Measurements from ENCODE around the gene CD163. TPM values are rescaled to one million over a fixed set of nuclear protein-coding genes. Genes with fewer than 3 reads are reported as not detected.

Gene CD163
- total RNA-seq, 1 donor from 2014 or later: not detected

GRCh38 chr12:7434670-7435069 is 68.9 kb downstream of the CD163 start:
- Mint-ChIP-seq H3K4me1 (no peaks in the 10 kb centered on the region), H3K4me3 (no peak overlapping the region)

GRCh38 chr12:7433276-7433822 is 70.2 kb downstream of the CD163 start:
- Histone ChIP-seq H2AFZ (replicated peaks) (no peak overlapping the region), H3K79me2 (ENCODE audit: low read depth) (no peaks in the 10 kb centered on the region), H3K9me3 (ENCODE audit: low read depth) (no peaks in the 10 kb centered on the region), H3K4me1 (no peaks in the 10 kb centered on the region), H3K27ac (no peak overlapping the region), H3K36me3 (no peaks in the 10 kb centered on the region), H3K27me3 (no peaks in the 10 kb centered on the region), H3K9ac (no peak overlapping the region), H4K20me1 (ENCODE audit: low read depth) (no peaks in the 10 kb centered on the region), H3K4me3 (no peak overlapping the region), H3F3A (ENCODE audit: low read depth) (no peaks in the 10 kb centered on the region), H3K4me2 (no peak overlapping the region)
- Mint-ChIP-seq H3K27ac (no peak overlapping the region), H3K27me3 (ENCODE audit: insufficient read depth, low read depth) (no peaks in the 10 kb centered on the region), H3K4me1 (no peaks in the 10 kb centered on the region), H3K4me3 (no peak overlapping the region), H3K36me3 (no peaks in the 10 kb centered on the region), H3K9me3 (no peaks in the 10 kb centered on the region)
- DNase-seq (ENCODE audit: low spot score): no peak
- no peak for TF ChIP-seq EZH2 (IDR thresholded peaks at IDR 0.05)
- TF ChIP-seq CTCF (IDR thresholded peaks at IDR 0.05): no peak
- no peak for TF ChIP-seq EZH2phosphoT487 (IDR thresholded peaks at IDR 0.05)

More at GRCh38 chr12:7434670-7435069, 68.9 kb downstream of the CD163 start:
- Histone ChIP-seq H2AFZ (replicated peaks) (no peak overlapping the region), H3F3A (ENCODE audit: low read depth) (peaks cover 5% of the 10 kb centered on the region), H3K79me2 (ENCODE audit: low read depth) (no peaks in the 10 kb centered on the region), H3K27me3 (no peaks in the 10 kb centered on the region), H3K36me3 (no peaks in the 10 kb centered on the region), H3K9me3 (ENCODE audit: low read depth) (no peaks in the 10 kb centered on the region), H4K20me1 (ENCODE audit: low read depth) (no peaks in the 10 kb centered on the region), H3K4me2 (no peak overlapping the region), H3K4me3 (no peak overlapping the region), H3K27ac (no peak overlapping the region), H3K9ac (no peak overlapping the region), H3K4me1 (no peaks in the 10 kb centered on the region)
- Mint-ChIP-seq H3K9me3 (peaks cover 3% of the 10 kb centered on the region), H3K27ac (no peak overlapping the region), H3K36me3 (no peaks in the 10 kb centered on the region), H3K27me3 (ENCODE audit: insufficient read depth, low read depth) (peaks cover 2% of the 10 kb centered on the region)
- TF ChIP-seq EZH2 (IDR thresholded peaks at IDR 0.05) (no peak), EZH2phosphoT487 (IDR thresholded peaks at IDR 0.05) (no peak), CTCF (IDR thresholded peaks at IDR 0.05) (no peak)
- DNase-seq (ENCODE audit: low spot score): no peak

DNA sequence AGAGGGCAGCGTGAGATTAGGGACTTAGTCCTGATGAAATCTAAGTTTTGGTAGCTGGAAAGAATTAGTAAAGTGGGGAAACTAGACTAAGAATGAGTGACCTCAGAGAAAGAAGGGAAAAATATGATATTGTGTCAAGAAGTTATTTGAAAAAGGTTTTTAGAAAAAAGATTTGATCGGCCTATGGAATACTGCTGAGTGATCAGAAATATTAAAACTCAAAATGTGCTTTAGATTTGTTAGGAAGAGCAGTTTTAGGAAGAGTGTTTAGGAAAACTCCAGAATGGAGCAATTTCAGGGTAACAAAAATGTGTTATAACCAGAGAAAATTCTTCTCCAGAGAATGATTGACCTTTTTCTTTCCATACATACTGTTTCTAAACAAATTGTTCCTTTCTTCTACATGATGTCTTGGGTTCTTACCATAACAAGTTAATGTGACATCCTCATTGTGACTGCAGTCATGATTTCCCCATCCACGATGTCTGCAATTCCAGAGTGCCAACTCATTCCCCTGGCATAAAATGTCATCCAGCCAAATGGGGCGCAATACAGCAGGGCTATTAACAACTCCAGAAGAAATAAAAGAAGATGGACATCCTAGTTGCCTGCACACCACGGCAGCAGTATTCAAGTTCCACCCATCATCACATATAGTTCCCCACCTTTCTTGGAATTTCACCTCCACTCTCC is 71.4 kb downstream of the CD163 start:
- H2AFZ ChIP-seq (replicated peaks): no peak overlapping the region
- H3K4me2 ChIP-seq: no peak overlapping the region
- Mint-ChIP-seq H3K36me3 (no peaks in the 10 kb centered on the region), H3K9me3 (no peaks in the 10 kb centered on the region), H3K4me3 (no peak overlapping the region), H3K27me3 (ENCODE audit: insufficient read depth, low read depth) (no peaks in the 10 kb centered on the region), H3K27ac (no peak overlapping the region), H3K4me1 (no peaks in the 10 kb centered on the region)
- TF ChIP-seq CTCF (IDR thresholded peaks at IDR 0.05): no peak
- no peak for DNase-seq (ENCODE audit: low spot score)
- H3K9me3 ChIP-seq (ENCODE audit: low read depth): no peaks in the 10 kb centered on the region
- H3K4me3 ChIP-seq: no peak overlapping the region
- no peaks in the 10 kb centered on the region for H3K36me3 ChIP-seq
- H4K20me1 ChIP-seq (ENCODE audit: low read depth): no peaks in the 10 kb centered on the region
- no peaks in the 10 kb centered on the region for H3K27me3 ChIP-seq
- H3F3A ChIP-seq (ENCODE audit: low read depth): no peaks in the 10 kb centered on the region
- H3K79me2 ChIP-seq (ENCODE audit: low read depth): no peaks in the 10 kb centered on the region
- H3K9ac ChIP-seq: no peak overlapping the region
- no peak overlapping the region for H3K27ac ChIP-seq
- H3K4me1 ChIP-seq: no peaks in the 10 kb centered on the region

Other genes starting within 250 kb of the CD163 start
- gene ACSM4, start 199.7 kb downstream of the CD163 start, total RNA-seq (ENCODE audit: low replicate concordance): not detected in 2 replicates
- 0.22 TPM in 1 of 2 replicates, not detected in the other for gene CD163L1, start 59.6 kb downstream of the CD163 start, total RNA-seq (ENCODE audit: low replicate concordance)
- gene APOBEC1, start 162.1 kb upstream of the CD163 start, total RNA-seq (ENCODE audit: low replicate concordance): not detected in 2 replicates
- not detected in 2 replicates for gene GDF3, start 192.0 kb upstream of the CD163 start, total RNA-seq (ENCODE audit: low replicate concordance)
- 0.13 and 0.25 TPM in 2 replicates for gene DPPA3, start 207.7 kb upstream of the CD163 start, total RNA-seq (ENCODE audit: low replicate concordance)
- not detected in 2 replicates for gene CLEC4C, start 243.6 kb upstream of the CD163 start, total RNA-seq (ENCODE audit: low replicate concordance)